Mesenchymal stem cell (in vitro differentiated cells and primary cell): ENCODE data around the gene SPECC1L.
A peak's percentile ranks its signal among the peaks of the same experiment; 100 is the strongest.

Experiments used
- DNase-seq: peaks from one replicate; pipeline ENCODE4 v3.0.0-alpha.2; 2013
- H2AFZ ChIP-seq: one replicate; pipeline ENCODE4 v1.6.1; 2013; ENCODE audit warnings: low read depth, mild to moderate bottlenecking, control low read depth, inconsistent platforms, low read length, moderate library complexity
- H2AK5ac ChIP-seq: 2 replicates; pipeline ENCODE4 v1.6.1; 2013; ENCODE audit warnings: low read length, moderate library complexity, mild to moderate bottlenecking, inconsistent platforms; ENCODE audit not compliant: severe bottlenecking
- H2BK120ac ChIP-seq: one replicate; pipeline ENCODE4 v1.6.1; 2013; ENCODE audit warnings: low read depth, mild to moderate bottlenecking, inconsistent platforms, low read length, moderate library complexity
- H2BK12ac ChIP-seq, 2 experiments: one replicate each; pipeline ENCODE4 v1.6.1; 2013; ENCODE audit warnings: inconsistent platforms in 2 of 2, low read length in 2 of 2, mild to moderate bottlenecking in 2 of 2, moderate library complexity in 2 of 2, control low read depth in 1 of 2
- H2BK15ac ChIP-seq: one replicate; pipeline ENCODE4 v1.6.1; 2013; ENCODE audit warnings: mild to moderate bottlenecking, low read depth, inconsistent platforms; ENCODE audit not compliant: poor library complexity, severe bottlenecking
- H2BK5ac ChIP-seq: 2 replicates; pipeline ENCODE4 v1.6.1; 2013; ENCODE audit warnings: low read depth, mild to moderate bottlenecking, low read length, control low read depth, inconsistent platforms; ENCODE audit not compliant: poor library complexity, severe bottlenecking
- H3K14ac ChIP-seq, 2 experiments: one replicate each; pipeline ENCODE4 v1.6.1; 2013; ENCODE audit warnings: inconsistent platforms in 2 of 2, low read length in 2 of 2, control low read depth in 1 of 2, mild to moderate bottlenecking in 1 of 2, moderate library complexity in 1 of 2
- H3K18ac ChIP-seq, 2 experiments: one replicate each; pipeline ENCODE4 v1.6.1; 2013; ENCODE audit warnings: inconsistent platforms in 2 of 2, low read length in 2 of 2, control low read depth in 1 of 2, low read depth in 1 of 2, mild to moderate bottlenecking in 1 of 2
- H3K23ac ChIP-seq, 2 experiments: one replicate each; pipeline ENCODE4 v1.6.1; 2013; ENCODE audit warnings: inconsistent platforms in 2 of 2, low read length in 2 of 2, mild to moderate bottlenecking in 2 of 2, moderate library complexity in 2 of 2, control low read depth in 1 of 2
- H3K27ac ChIP-seq: 2 replicates; pipeline ENCODE4 v1.5.1; 2013; ENCODE audit warnings: mild to moderate bottlenecking, moderate library complexity, low read length, control low read depth, inconsistent platforms; ENCODE audit not compliant: poor library complexity, severe bottlenecking
- H3K27me3 ChIP-seq, 2 experiments: 2 replicates each; pipeline versions ENCODE4 v1.6.1 to v1.7.0; 2013; ENCODE audit warnings: low read length in 2 of 2, mild to moderate bottlenecking in 2 of 2, moderate library complexity in 2 of 2, control low read depth in 1 of 2, inconsistent platforms in 1 of 2; ENCODE audit not compliant: control insufficient read depth in 1 of 2, insufficient read depth in 1 of 2
- H3K36me3 ChIP-seq, 2 experiments: 2 replicates each; pipeline versions ENCODE4 v1.6.1 to v1.7.0; 2013; ENCODE audit warnings: low read length in 2 of 2, control low read depth in 1 of 2, inconsistent platforms in 1 of 2, low read depth in 1 of 2, mild to moderate bottlenecking in 1 of 2; ENCODE audit not compliant: insufficient read depth in 2 of 2, control insufficient read depth in 1 of 2
- H3K4ac ChIP-seq, 2 experiments: one replicate each; pipeline ENCODE4 v1.6.1; 2013; ENCODE audit warnings: inconsistent platforms in 2 of 2, low read length in 2 of 2, mild to moderate bottlenecking in 2 of 2, moderate library complexity in 2 of 2, control low read depth in 1 of 2, low read depth in 1 of 2
- H3K4me1 ChIP-seq: 2 replicates; pipeline ENCODE4 v1.6.1; 2013; ENCODE audit warnings: low read depth, low read length, control low read depth; ENCODE audit not compliant: control insufficient read depth, insufficient read depth
- H3K4me2 ChIP-seq: 2 replicates; pipeline ENCODE4 v1.6.1; 2013; ENCODE audit warnings: low read length, mild to moderate bottlenecking, inconsistent platforms; ENCODE audit not compliant: poor library complexity, severe bottlenecking
- H3K4me3 ChIP-seq, 2 experiments: 2 replicates each; pipeline versions ENCODE4 v1.5.1 to v1.7.0; 2013; ENCODE audit warnings: low read length in 2 of 2, mild to moderate bottlenecking in 2 of 2, control low read depth in 1 of 2, low read depth in 1 of 2; ENCODE audit not compliant: insufficient read depth in 1 of 2
- H3K79me1 ChIP-seq: replicated peaks from 2 replicates; pipeline ENCODE4 v1.6.1; 2013; ENCODE audit warnings: mild to moderate bottlenecking, control low read depth, low read length, inconsistent platforms; ENCODE audit not compliant: poor library complexity, severe bottlenecking
- H3K9ac ChIP-seq: 2 replicates; pipeline ENCODE4 v1.7.0; 2013; ENCODE audit warnings: mild to moderate bottlenecking, low read length, moderate library complexity
- H3K9me3 ChIP-seq: 2 replicates; pipeline ENCODE4 v1.7.0; 2013; ENCODE audit warnings: mild to moderate bottlenecking, low read length; ENCODE audit not compliant: control insufficient read depth
- H4K8ac ChIP-seq: one replicate; pipeline ENCODE4 v1.6.1; 2013; ENCODE audit warnings: inconsistent platforms, mild to moderate bottlenecking, low read length, moderate library complexity
- H4K91ac ChIP-seq: one replicate; pipeline ENCODE4 v1.6.1; 2013; ENCODE audit warnings: mild to moderate bottlenecking, low read length, inconsistent platforms
- WGBS: methylation state at CpG from one replicate; pipeline ENCODE4 v1.1.7; 2013; ENCODE audit warnings: mixed read lengths; 5-methylcytosine and 5-hydroxymethylcytosine counted together

SPECC1L gene

GRCh38 chr22:24463071-24463760 lies 192.6 kb downstream of the SPECC1L start:
- Histone ChIP-seq H2BK5ac (no peak overlapping the region), H3K27me3 (no peaks in the 10 kb centered on the region), H3K4me2 (no peak overlapping the region), H3K18ac (no peak overlapping the region), H2BK15ac (no peak overlapping the region), H3K9ac (no peak overlapping the region), H4K8ac (no peak overlapping the region), H3K23ac (no peak overlapping the region), H3K4me1 (peaks cover 11% of the 10 kb centered on the region), H4K91ac (no peak overlapping the region), H3K14ac (no peak overlapping the region), H2AFZ (no peak overlapping the region), H2AK5ac (peak overlapping the region; percentile 55), H3K79me1 (no peaks in the 10 kb centered on the region), H3K9me3 (no peaks in the 10 kb centered on the region), H3K4ac (no peak overlapping the region), H3K4me3 (no peak overlapping the region), H3K27ac (no peak overlapping the region), H2BK12ac (no peak overlapping the region), H3K36me3 (no peaks in the 10 kb centered on the region), H2BK120ac (no peak overlapping the region)
- 98% methylated on average over 6 of the region's 6 CpGs for WGBS
- DNase-seq, result no peak

- no peak overlapping the region for H2AFZ ChIP-seq
- DNase-seq, result peak; percentile 58
- WGBS, result 50% methylated on average over 5 of the region's 5 CpGs
- no peak overlapping the region for H3K4me3 ChIP-seq
- no peaks in the 10 kb centered on the region for H3K79me1 ChIP-seq
- H2BK12ac ChIP-seq, result peak overlapping the region in 1 of 2 experiments; percentile 18
- H3K4me1 ChIP-seq, result peaks cover 8% of the 10 kb centered on the region
- no peak overlapping the region for H2BK120ac ChIP-seq
- no peak overlapping the region for H2BK5ac ChIP-seq
- no peaks in the 10 kb centered on the region for H3K36me3 ChIP-seq
- H2AK5ac ChIP-seq, result no peak overlapping the region
- no peaks in the 10 kb centered on the region for H3K27me3 ChIP-seq
- no peak overlapping the region for H3K4me2 ChIP-seq
- H3K9me3 ChIP-seq, result no peaks in the 10 kb centered on the region
- H3K9ac ChIP-seq, result no peak overlapping the region
- no peak overlapping the region for H4K91ac ChIP-seq
- no peak overlapping the region for H3K18ac ChIP-seq
- H4K8ac ChIP-seq, result no peak overlapping the region
- no peak overlapping the region for H3K4ac ChIP-seq
- H2BK15ac ChIP-seq, result no peak overlapping the region
- no peak overlapping the region for H3K27ac ChIP-seq
- H3K14ac ChIP-seq, result no peak overlapping the region
- H3K23ac ChIP-seq, result no peak overlapping the region
Measured at GRCh38 chr22:24465566-24465965, 194.9 kb downstream of the SPECC1L start.

DNA sequence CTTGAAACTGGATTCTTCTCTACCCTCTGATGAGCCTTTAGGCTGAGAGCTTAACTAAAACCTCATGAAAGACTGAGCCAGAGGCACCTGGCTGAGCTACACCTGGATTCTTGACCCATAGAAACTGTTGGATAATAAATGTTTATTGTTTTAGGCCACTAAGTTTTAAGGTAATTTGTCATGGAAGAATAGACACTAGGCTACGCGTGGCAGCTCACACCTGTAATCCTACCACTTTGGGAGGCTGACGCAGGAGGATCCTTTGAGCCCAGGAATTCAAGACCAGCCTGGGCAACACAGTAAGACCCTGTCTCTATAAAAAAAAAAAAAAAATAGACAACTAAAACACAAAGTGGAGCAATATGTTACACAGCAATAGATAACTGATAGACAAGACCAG lies 195.3 kb downstream of the SPECC1L start:
- H3K4me3 ChIP-seq, result no peak overlapping the region
- H3K4me1 ChIP-seq, result peaks cover 8% of the 10 kb centered on the region
- H3K9ac ChIP-seq, result no peak overlapping the region
- no peak overlapping the region for H2BK120ac ChIP-seq
- H3K4ac ChIP-seq, result no peak overlapping the region
- H3K79me1 ChIP-seq, result no peaks in the 10 kb centered on the region
- H3K23ac ChIP-seq, result no peak overlapping the region
- H3K27me3 ChIP-seq, result no peaks in the 10 kb centered on the region
- no peak overlapping the region for H4K8ac ChIP-seq
- no peaks in the 10 kb centered on the region for H3K9me3 ChIP-seq
- 96% methylated on average over 3 of the region's 3 CpGs for WGBS
- no peak overlapping the region for H3K14ac ChIP-seq
- no peak overlapping the region for H3K4me2 ChIP-seq
- H2BK12ac ChIP-seq, result peak overlapping the region in 1 of 2 experiments; percentile 18
- no peaks in the 10 kb centered on the region for H3K36me3 ChIP-seq
- H4K91ac ChIP-seq, result no peak overlapping the region
- H2AK5ac ChIP-seq, result no peak overlapping the region
- H2BK5ac ChIP-seq, result no peak overlapping the region
- DNase-seq, result no peak
- no peak overlapping the region for H3K18ac ChIP-seq
- no peak overlapping the region for H2BK15ac ChIP-seq
- no peak overlapping the region for H2AFZ ChIP-seq
- H3K27ac ChIP-seq, result no peak overlapping the region

DNA sequence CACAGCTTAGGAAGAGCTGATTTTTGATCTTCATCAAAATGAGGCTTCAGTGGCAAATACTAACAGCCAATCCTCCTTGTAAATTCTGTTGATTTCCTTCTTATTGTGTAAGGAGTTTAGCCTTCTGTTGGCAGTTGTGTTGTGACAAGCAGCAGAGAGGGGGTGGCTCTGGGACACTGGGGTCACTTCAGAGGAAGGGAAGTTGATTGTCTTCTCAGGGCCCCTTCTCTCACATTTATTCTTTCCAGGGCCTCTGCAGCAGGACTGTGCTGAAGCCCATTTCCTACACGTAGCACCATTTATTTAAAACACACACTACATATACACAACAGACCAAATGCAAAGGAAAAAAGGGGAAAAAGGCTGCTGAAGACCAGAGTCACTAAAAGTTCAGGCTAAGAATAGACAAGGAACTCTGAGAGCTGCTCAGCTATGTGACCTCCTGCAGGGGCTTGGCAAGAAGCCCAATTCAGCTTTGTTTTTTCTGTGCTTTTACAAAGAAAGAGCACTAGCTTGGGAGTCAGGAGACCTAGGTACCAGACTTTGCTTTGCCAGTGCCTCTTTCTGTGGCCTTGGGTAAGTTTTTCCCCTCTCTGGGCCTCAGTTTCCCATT lies 196.2 kb downstream of the SPECC1L start:
- peak; percentile 81 for DNase-seq
- H2BK15ac ChIP-seq, result no peak overlapping the region
- H4K91ac ChIP-seq, result no peak overlapping the region
- H2AFZ ChIP-seq, result no peak overlapping the region
- no peaks in the 10 kb centered on the region for H3K27me3 ChIP-seq
- no peak overlapping the region for H2BK5ac ChIP-seq
- H3K9me3 ChIP-seq, result no peaks in the 10 kb centered on the region
- H2AK5ac ChIP-seq, result peak overlapping the region; percentile 45
- no peak overlapping the region for H3K23ac ChIP-seq
- no peak overlapping the region for H3K14ac ChIP-seq
- no peaks in the 10 kb centered on the region for H3K79me1 ChIP-seq
- no peak overlapping the region for H4K8ac ChIP-seq
- H3K18ac ChIP-seq, result peak overlapping the region in 1 of 2 experiments; percentile 75
- no peak overlapping the region for H3K9ac ChIP-seq
- H2BK12ac ChIP-seq, result peak overlapping the region; percentile 6 to 50
- H3K4me1 ChIP-seq, result peaks cover 8% of the 10 kb centered on the region
- H3K27ac ChIP-seq, result peak overlapping the region; percentile 7
- no peak overlapping the region for H3K4ac ChIP-seq
- H3K4me2 ChIP-seq, result peak overlapping the region; percentile 51
- 0% methylated on average over 1 of the region's 1 CpG for WGBS
- no peaks in the 10 kb centered on the region for H3K36me3 ChIP-seq
- H2BK120ac ChIP-seq, result no peak overlapping the region
- peak overlapping the region in 1 of 2 experiments; percentile 1 for H3K4me3 ChIP-seq
